ENCODE measurements around the gene ERN1. TPM values are rescaled to one million over a fixed set of nuclear protein-coding genes. Genes with fewer than 3 reads are reported as not detected.
A peak's percentile ranks its signal among the peaks of the same experiment; 100 is the strongest.
"Not testable (repeated sequence)": the region's sequence is repeated elsewhere in the genome, so short reads cannot be mapped to it uniquely, and the experiment has no call there.

Gene ERN1
- total and polyA plus RNA-seq, 7 donors: 1.2 to 9.4 (median 7.4) TPM

DNA sequence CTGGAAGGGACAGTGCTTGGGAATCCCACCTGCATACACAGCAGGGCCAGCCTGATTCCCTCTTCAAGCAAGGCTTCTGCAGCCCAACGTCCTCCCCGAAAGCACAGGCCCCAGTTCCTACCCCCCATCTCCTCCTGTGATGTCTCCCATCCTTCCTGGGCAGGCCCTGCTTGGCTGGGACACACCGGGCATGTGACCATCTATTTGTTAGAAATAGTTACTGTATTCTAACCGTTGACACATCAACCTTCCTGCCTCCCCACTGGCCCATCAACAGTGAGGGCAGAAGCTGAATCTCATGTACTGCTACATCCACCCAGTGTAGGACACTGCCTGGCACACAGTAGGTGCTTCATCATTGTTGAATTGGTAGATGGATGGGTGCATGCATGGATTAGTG, 121.1 kb downstream of the ERN1 start:
- peaks cover 0 to 5% (median 0%) of the 10 kb centered on the region in 4 donors for H3K4me1 ChIP-seq
- H3K27me3 ChIP-seq: no peaks in the 10 kb centered on the region
- no peaks in the 10 kb centered on the region for H3K36me3 ChIP-seq
- DNase-seq: no peak
- H3K9me3 ChIP-seq: no peaks in the 10 kb centered on the region
- peak overlapping the region in 1 of 4 donors; percentile 10 for H3K27ac ChIP-seq
- no peak for TF ChIP-seq POLR2AphosphoS5 (IDR thresholded peaks at IDR 0.05)
- TF ChIP-seq POLR2A (IDR thresholded peaks at IDR 0.05): no peak
- no peak for TF ChIP-seq CTCF (IDR thresholded peaks at IDR 0.05)
- TF ChIP-seq EP300 (IDR thresholded peaks at IDR 0.05): no peak
- H3K4me3 ChIP-seq: no peak overlapping the region
- 72 to 83% methylated on average over 4 of the region's 4 CpGs for WGBS, 2 donors
- intact Hi-C loops (cut with DNase I): no loop called here

GRCh38 chr17:64008346-64008745, 121.6 kb downstream of the ERN1 start:
- TF ChIP-seq POLR2A (IDR thresholded peaks at IDR 0.05) (no peak), CTCF (IDR thresholded peaks at IDR 0.05) (no peak), POLR2AphosphoS5 (IDR thresholded peaks at IDR 0.05) (no peak), EP300 (IDR thresholded peaks at IDR 0.05) (no peak)
- peaks cover 0 to 5% (median 0%) of the 10 kb centered on the region in 4 donors for H3K4me1 ChIP-seq
- intact Hi-C loops (cut with DNase I): no loop called here
- no peak overlapping the region for H3K4me3 ChIP-seq
- no peaks in the 10 kb centered on the region for H3K36me3 ChIP-seq
- no peaks in the 10 kb centered on the region for H3K27me3 ChIP-seq
- peak overlapping the region in 1 of 4 donors; percentile 10 for H3K27ac ChIP-seq
- 79 to 84% methylated on average over 5 of the region's 5 CpGs for WGBS, 2 donors
- no peak for DNase-seq
- H3K9me3 ChIP-seq: no peaks in the 10 kb centered on the region

GRCh38 chr17:64007838-64008282, 122.1 kb downstream of the ERN1 start:
- WGBS, 2 donors: 47 to 65% methylated on average over 5 of the region's 5 CpGs
- H3K4me3 ChIP-seq: no peak overlapping the region
- intact Hi-C loops (cut with DNase I): no loop called here

DNA sequence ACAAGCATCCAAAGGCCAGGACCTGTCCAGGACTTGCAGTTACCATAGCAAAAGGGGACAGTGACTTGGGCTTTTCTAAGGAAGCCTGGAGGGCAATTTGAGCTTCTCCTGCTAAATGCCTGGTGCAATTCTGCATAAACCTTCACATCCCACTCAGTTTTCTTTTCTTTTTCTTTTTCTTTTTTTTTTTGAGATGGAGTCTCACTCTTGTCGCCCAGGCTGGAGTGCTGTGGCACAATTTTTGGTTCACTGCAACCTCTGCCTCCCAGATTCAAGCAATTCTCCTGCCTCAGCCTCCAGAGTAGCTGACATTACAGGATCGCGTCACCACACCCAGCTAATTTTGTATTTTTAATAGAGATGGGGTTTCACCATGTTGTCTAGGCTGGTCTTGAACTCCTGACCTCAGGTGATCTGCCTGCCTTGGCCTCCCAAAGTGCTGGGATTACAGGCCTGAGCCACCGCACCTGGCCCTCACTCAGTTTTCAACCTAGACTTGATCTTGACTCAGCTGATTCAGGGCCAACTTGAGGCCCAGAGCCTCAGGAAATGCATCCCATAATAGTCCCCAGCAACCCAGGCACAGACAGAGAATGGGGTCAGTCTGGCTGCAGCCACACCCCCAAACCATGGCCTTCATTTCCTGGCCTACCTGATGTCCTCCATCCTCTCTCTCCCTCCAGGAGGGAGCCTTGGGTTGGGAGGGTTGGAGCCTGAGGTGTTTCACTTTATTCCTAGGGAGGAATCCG, 122.7 kb downstream of the ERN1 start:
- H3K36me3 ChIP-seq; intact Hi-C loops (cut with DNase I); H3K9me3 ChIP-seq; H3K27me3 ChIP-seq; DNase-seq; H3K4me1 ChIP-seq; H3K4me3 ChIP-seq: not testable (repeated sequence)
- WGBS, 2 donors: 93 to 96% methylated on average over 5 of the region's 5 CpGs
- peak overlapping the region in 2 of 4 donors; percentile 29 to 37 for H3K27ac ChIP-seq

More at GRCh38 chr17:64007838-64008282, 122.1 kb downstream of the ERN1 start:
- Histone ChIP-seq H3K36me3 (no peaks in the 10 kb centered on the region), H3K4me1 (peaks cover 0 to 5% (median 0%) of the 10 kb centered on the region in 4 donors), H3K27ac (peak overlapping the region in 1 of 4 donors; percentile 29), H3K27me3 (no peaks in the 10 kb centered on the region), H3K9me3 (no peaks in the 10 kb centered on the region)
- TF ChIP-seq POLR2A (IDR thresholded peaks at IDR 0.05): no peak
- TF ChIP-seq POLR2AphosphoS5 (IDR thresholded peaks at IDR 0.05): peak in 1 of 4 donors; percentile 8
- no peak for TF ChIP-seq EP300 (IDR thresholded peaks at IDR 0.05)
- no peak for DNase-seq

GRCh38 chr17:64006361-64007088, 123.4 kb downstream of the ERN1 start:
- Histone ChIP-seq H3K36me3 (no peaks in the 10 kb centered on the region), H3K27me3 (no peaks in the 10 kb centered on the region), H3K4me1 (peaks cover 0 to 5% (median 0%) of the 10 kb centered on the region in 4 donors), H3K27ac (peak overlapping the region in 3 of 4 donors; percentile 7 to 57 (median 28)), H3K4me3 (peak overlapping the region in 1 of 4 donors; percentile 2), H3K9me3 (no peaks in the 10 kb centered on the region)
- TF ChIP-seq EP300 (IDR thresholded peaks at IDR 0.05): peak in 1 of 4 donors; percentile 48
- no peak for TF ChIP-seq CTCF (IDR thresholded peaks at IDR 0.05)
- TF ChIP-seq POLR2AphosphoS5 (IDR thresholded peaks at IDR 0.05): peak in 3 of 4 donors; percentile 8 to 64 (median 46)
- WGBS, 2 donors: 69 to 72% methylated on average over 13 of the region's 13 CpGs
- intact Hi-C loops (cut with DNase I): no loop called here
- DNase-seq: peak; percentile 66
